Measurements from ENCODE around the gene SLC16A8. TPM values are rescaled to one million over a fixed set of nuclear protein-coding genes. Genes with fewer than 3 reads are reported as not detected.

The SLC16A8 gene
- total and polyA plus RNA-seq, 2 donors (not counting 1 experiment from before 2014, with no cell fraction given): not detected

DNA sequence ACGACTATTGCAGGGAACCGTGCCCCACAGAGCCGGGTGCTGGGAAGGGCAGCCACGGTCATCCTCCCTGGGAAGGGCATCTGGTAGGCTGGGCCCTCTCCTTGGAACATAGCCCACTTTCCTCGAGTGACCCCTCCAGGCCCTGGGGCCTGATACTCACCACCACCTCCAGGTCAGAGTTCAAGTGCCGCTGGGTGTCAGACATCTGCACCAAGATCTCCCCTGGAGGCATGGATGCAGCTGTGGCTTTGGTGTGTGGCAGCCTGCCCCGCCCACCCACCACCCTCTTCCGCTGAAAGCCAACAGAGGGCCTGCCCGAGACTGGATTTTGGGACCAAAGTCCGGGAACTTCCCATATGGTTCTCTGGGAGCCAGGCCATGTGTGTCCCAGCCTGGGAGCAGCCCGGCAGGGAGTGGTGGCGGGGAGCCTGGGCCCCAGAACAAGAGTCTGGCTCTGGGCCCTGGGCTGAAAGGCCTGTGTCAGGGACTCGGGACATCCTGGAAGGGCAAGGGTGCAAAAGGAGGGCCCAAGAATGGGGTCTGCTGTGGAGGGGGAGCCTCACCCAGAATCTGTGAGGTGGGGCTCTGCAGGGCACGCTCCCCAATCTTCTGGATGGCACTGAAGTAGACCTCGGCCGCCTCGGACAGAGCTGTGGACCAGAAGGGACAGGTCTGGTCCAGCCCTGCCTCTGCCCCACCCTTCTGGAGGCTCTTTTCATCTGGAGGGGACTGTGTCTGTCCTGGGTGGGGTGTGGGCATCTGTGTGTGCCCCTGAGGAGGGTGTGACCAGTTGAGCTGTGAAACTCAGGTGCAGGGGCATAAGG lies 23.9 kb upstream of the SLC16A8 start:
- no peak for DNase-seq
- no peak overlapping the region for H2AFZ ChIP-seq (ENCODE audit: insufficient read depth, low read depth, low read length, poor library complexity, severe bottlenecking)
- H3K36me3 ChIP-seq (replicated peaks in 1 of 2; ENCODE audit: control extremely low read depth in 1 of 2, control insufficient read depth in 1 of 2, extremely low read depth in 1 of 2, insufficient read depth in 2 of 2, low read length in 1 of 2): no peaks in the 10 kb centered on the region
- no peaks in the 10 kb centered on the region for H3K27me3 ChIP-seq (replicated peaks in 1 of 4; ENCODE audit: control extremely low read depth in 1 of 4, control insufficient read depth in 3 of 4, insufficient read depth in 4 of 4, low read length in 3 of 4)
- Mint-ChIP-seq H3K27ac (no peak overlapping the region), H3K4me3 (no peak overlapping the region), H3K4me1 (no peaks in the 10 kb centered on the region), H3K27me3 (no peaks in the 10 kb centered on the region), H3K9me3 (ENCODE audit: insufficient read depth) (no peaks in the 10 kb centered on the region)
- peaks cover 0 to 7% (median 0%) of the 10 kb centered on the region in 3 donors for H3K9me3 ChIP-seq (ENCODE audit: control extremely low read depth in 1 of 3, control insufficient read depth in 2 of 3, insufficient read depth in 1 of 3, low read length in 2 of 3)
- no peak for ATAC-seq (ENCODE audit: low read depth)
- no peak overlapping the region for H3K9ac ChIP-seq (ENCODE audit: low read length)
- no peaks in the 10 kb centered on the region for H4K20me1 ChIP-seq (ENCODE audit: control insufficient read depth, insufficient read depth, low read length, poor library complexity, severe bottlenecking)
- no peak overlapping the region for H3K4me3 ChIP-seq (ENCODE audit: control extremely low read depth in 1 of 5, extremely low read depth in 1 of 5, insufficient read depth in 1 of 5, low read depth in 2 of 5, low read length in 4 of 5)
- H3K79me2 ChIP-seq (ENCODE audit: control insufficient read depth, insufficient read depth, low read length): no peaks in the 10 kb centered on the region
- no peak overlapping the region for H3K4me2 ChIP-seq (replicated peaks; ENCODE audit: low read depth, low read length, poor library complexity, severe bottlenecking)
- no peak overlapping the region for H3K27ac ChIP-seq (ENCODE audit: low read length in 2 of 2)
- WGBS (ENCODE audit: insufficient coverage): 97% methylated on average over 15 of the region's 17 CpGs
- TF ChIP-seq EZH2 (IDR thresholded peaks at IDR 0.05; ENCODE audit: borderline replicate concordance, insufficient read depth, low read depth, low read length, poor library complexity, severe bottlenecking): no peak
- ChIA-PET POLR2A (no interaction called here), CTCF (no interaction called here)
- no peaks in the 10 kb centered on the region for H3K4me1 ChIP-seq (ENCODE audit: control insufficient read depth in 2 of 2, insufficient read depth in 2 of 2, low read length in 2 of 2)
- intact Hi-C loops (cut with micrococcal nuclease): no loop called here

DNA sequence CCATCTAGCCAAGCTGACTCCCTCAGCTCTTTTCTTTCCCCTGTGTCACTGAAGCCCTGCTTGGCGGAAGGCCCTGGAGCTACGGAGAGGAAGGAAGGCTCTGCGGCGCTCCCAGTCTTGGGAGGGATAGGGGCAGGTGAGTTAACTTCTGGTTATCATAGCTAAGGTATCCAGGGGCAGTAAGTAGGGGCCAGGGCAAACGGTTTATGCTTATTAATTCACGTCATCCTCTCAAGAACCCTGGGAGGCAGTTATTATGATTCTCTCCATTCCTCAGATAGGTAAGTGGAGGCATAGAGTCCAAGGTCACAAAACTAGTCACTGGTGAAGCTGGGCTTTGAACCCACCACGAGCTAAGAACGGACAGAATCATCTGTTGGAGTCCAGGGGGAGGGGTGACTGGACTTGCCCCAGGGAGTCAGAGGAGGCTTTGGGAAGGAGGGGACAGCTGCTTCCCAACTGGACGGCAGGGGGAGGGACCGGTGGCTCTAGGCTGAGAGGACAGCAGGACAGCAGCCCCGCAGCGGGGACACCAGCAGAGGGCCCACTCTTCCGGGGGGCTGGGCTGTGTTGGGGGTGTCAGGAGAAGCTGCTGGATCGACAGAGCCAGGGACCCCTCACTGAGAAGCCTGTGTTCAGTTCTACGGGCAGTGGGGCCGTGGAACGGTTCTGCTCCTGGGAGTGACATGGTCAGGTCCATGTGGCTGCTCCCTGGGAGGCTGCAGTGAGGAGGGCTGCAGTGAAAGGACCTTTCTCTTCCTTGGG lies 23.0 kb upstream of the SLC16A8 start:
- intact Hi-C loops (cut with micrococcal nuclease): no loop called here
- DNase-seq (no peak), ATAC-seq (ENCODE audit: low read depth) (no peak)
- Mint-ChIP-seq H3K4me1 (no peaks in the 10 kb centered on the region), H3K27me3 (no peaks in the 10 kb centered on the region), H3K4me3 (no peak overlapping the region), H3K27ac (no peak overlapping the region), H3K9me3 (ENCODE audit: insufficient read depth) (no peaks in the 10 kb centered on the region)
- Histone ChIP-seq H3K9me3 (ENCODE audit: control extremely low read depth in 1 of 3, control insufficient read depth in 2 of 3, insufficient read depth in 1 of 3, low read length in 2 of 3) (peaks cover 0 to 7% (median 0%) of the 10 kb centered on the region in 3 donors), H3K4me3 (ENCODE audit: control extremely low read depth in 1 of 5, extremely low read depth in 1 of 5, insufficient read depth in 1 of 5, low read depth in 2 of 5, low read length in 4 of 5) (no peak overlapping the region), H3K27ac (ENCODE audit: low read length in 2 of 2) (no peak overlapping the region), H3K9ac (ENCODE audit: low read length) (no peak overlapping the region), H4K20me1 (ENCODE audit: control insufficient read depth, insufficient read depth, low read length, poor library complexity, severe bottlenecking) (no peaks in the 10 kb centered on the region), H3K79me2 (ENCODE audit: control insufficient read depth, insufficient read depth, low read length) (no peaks in the 10 kb centered on the region), H2AFZ (ENCODE audit: insufficient read depth, low read depth, low read length, poor library complexity, severe bottlenecking) (no peak overlapping the region), H3K4me1 (ENCODE audit: control insufficient read depth in 2 of 2, insufficient read depth in 2 of 2, low read length in 2 of 2) (no peaks in the 10 kb centered on the region), H3K4me2 (replicated peaks; ENCODE audit: low read depth, low read length, poor library complexity, severe bottlenecking) (no peak overlapping the region), H3K27me3 (replicated peaks in 1 of 4; ENCODE audit: control extremely low read depth in 1 of 4, control insufficient read depth in 3 of 4, insufficient read depth in 4 of 4, low read length in 3 of 4) (no peaks in the 10 kb centered on the region), H3K36me3 (replicated peaks in 1 of 2; ENCODE audit: control extremely low read depth in 1 of 2, control insufficient read depth in 1 of 2, extremely low read depth in 1 of 2, insufficient read depth in 2 of 2, low read length in 1 of 2) (no peaks in the 10 kb centered on the region)
- no peak for TF ChIP-seq EZH2 (IDR thresholded peaks at IDR 0.05; ENCODE audit: borderline replicate concordance, insufficient read depth, low read depth, low read length, poor library complexity, severe bottlenecking)
- no peak for TF ChIP-seq CTCF (IDR thresholded peaks at IDR 0.05)
- 93% methylated on average over 15 of the region's 17 CpGs for WGBS (ENCODE audit: insufficient coverage)
- POLR2A ChIA-PET: no interaction called here
- CTCF ChIA-PET: no interaction called here
